Measurements from ENCODE around the gene DNER. TPM values are rescaled to one million over a fixed set of nuclear protein-coding genes. Genes with fewer than 3 reads are reported as not detected.

DNER gene
- total and polyA plus RNA-seq, 2 of the 13 experiments (the other 11 are each of a cell fraction or from before 2014, with no cell fraction given), result not detected

DNA sequence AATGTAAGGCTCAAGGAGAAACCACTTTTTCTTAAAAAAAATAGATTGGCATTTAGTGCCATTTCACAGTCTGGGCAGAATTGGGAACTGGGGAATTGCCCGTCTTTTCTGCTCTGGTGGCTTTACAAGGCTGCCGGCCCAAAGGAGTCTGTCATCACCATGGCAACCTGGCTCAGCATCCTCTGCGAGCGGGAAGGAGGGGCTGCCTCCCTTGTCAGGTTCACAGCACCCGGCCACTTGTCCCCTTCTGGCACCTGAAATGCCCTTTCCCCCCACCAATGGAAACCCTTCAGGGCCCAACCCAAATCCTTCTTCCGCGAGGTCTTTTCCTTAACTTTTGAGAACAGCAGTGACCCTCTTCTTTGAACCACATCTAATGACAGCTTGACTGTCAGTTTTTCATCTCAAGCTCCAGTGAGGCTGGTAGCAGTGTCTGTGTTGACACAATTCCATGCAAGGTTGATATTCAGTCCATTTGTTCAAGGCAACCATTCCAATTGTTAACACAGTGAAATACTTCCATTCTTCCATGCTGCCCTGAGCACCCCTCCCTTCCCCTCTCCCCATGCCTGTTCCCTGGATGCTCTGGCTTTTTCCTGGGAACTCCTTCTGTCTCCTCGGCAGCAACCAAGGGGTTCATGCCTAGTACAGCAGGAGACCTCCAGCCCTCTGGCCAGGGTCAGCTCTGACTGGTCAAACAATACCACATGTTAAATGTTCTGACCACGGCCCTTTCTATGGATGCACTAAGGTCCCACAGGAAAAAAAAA lies 79.6 kb downstream of the DNER start (continued):
- TF ChIP-seq, protein P1, sequence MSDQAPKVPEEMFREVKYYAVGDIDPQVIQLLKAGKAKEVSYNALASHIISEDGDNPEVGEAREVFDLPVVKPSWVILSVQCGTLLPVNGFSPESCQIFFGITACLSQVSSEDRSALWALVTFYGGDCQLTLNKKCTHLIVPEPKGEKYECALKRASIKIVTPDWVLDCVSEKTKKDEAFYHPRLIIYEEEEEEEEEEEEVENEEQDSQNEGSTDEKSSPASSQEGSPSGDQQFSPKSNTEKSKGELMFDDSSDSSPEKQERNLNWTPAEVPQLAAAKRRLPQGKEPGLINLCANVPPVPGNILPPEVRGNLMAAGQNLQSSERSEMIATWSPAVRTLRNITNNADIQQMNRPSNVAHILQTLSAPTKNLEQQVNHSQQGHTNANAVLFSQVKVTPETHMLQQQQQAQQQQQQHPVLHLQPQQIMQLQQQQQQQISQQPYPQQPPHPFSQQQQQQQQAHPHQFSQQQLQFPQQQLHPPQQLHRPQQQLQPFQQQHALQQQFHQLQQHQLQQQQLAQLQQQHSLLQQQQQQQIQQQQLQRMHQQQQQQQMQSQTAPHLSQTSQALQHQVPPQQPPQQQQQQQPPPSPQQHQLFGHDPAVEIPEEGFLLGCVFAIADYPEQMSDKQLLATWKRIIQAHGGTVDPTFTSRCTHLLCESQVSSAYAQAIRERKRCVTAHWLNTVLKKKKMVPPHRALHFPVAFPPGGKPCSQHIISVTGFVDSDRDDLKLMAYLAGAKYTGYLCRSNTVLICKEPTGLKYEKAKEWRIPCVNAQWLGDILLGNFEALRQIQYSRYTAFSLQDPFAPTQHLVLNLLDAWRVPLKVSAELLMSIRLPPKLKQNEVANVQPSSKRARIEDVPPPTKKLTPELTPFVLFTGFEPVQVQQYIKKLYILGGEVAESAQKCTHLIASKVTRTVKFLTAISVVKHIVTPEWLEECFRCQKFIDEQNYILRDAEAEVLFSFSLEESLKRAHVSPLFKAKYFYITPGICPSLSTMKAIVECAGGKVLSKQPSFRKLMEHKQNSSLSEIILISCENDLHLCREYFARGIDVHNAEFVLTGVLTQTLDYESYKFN (CRISPR knock-in tag; conservative IDR thresholded peaks at IDR 0.05), result no peak
- TF ChIP-seq, protein P2, sequence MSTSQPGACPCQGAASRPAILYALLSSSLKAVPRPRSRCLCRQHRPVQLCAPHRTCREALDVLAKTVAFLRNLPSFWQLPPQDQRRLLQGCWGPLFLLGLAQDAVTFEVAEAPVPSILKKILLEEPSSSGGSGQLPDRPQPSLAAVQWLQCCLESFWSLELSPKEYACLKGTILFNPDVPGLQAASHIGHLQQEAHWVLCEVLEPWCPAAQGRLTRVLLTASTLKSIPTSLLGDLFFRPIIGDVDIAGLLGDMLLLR (CRISPR knock-in tag; IDR thresholded peaks at IDR 0.05), result no peak
- TF ChIP-seq XRCC5 (optimal IDR thresholded peaks at IDR 0.05; ENCODE audit: low read length) (no peak), NCOA5 (CRISPR knock-in tag; IDR thresholded peaks at IDR 0.05) (no peak), ZFAT (CRISPR knock-in tag; conservative IDR thresholded peaks at IDR 0.05) (no peak), MAZ (IDR thresholded peaks at IDR 0.05; ENCODE audit: borderline replicate concordance, low read depth, low read length) (no peak), MAZ (CRISPR knock-in tag; IDR thresholded peaks at IDR 0.05; ENCODE audit: low read depth) (no peak), NFYC (CRISPR knock-in tag; IDR thresholded peaks at IDR 0.05) (no peak), GFI1 (CRISPR knock-in tag; IDR thresholded peaks at IDR 0.05; ENCODE audit: borderline replicate concordance) (no peak)
- TF ChIP-seq, protein P3, sequence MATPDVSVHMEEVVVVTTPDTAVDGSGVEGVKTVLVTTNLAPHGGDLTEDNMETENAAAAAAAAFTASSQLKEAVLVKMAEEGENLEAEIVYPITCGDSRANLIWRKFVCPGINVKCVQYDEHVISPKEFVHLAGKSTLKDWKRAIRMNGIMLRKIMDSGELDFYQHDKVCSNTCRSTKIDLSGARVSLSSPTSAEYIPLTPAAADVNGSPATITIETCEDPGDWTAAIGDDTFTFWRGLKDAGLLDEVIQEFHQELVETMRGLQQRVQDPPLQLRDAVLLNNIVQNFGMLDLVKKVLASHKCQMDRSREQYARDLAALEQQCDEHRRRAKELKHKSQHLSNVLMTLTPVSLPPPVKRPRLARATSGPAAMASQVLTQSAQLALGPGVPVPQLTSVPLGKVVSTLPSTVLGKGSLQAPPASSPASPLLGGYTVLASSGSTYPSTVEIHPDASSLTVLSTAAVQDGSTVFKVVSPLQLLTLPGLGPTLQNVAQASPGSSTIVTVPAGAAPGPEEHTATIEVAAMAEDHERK (CRISPR knock-in tag; IDR thresholded peaks at IDR 0.05; ENCODE audit: low read depth), result no peak
- TF ChIP-seq, protein P4, sequence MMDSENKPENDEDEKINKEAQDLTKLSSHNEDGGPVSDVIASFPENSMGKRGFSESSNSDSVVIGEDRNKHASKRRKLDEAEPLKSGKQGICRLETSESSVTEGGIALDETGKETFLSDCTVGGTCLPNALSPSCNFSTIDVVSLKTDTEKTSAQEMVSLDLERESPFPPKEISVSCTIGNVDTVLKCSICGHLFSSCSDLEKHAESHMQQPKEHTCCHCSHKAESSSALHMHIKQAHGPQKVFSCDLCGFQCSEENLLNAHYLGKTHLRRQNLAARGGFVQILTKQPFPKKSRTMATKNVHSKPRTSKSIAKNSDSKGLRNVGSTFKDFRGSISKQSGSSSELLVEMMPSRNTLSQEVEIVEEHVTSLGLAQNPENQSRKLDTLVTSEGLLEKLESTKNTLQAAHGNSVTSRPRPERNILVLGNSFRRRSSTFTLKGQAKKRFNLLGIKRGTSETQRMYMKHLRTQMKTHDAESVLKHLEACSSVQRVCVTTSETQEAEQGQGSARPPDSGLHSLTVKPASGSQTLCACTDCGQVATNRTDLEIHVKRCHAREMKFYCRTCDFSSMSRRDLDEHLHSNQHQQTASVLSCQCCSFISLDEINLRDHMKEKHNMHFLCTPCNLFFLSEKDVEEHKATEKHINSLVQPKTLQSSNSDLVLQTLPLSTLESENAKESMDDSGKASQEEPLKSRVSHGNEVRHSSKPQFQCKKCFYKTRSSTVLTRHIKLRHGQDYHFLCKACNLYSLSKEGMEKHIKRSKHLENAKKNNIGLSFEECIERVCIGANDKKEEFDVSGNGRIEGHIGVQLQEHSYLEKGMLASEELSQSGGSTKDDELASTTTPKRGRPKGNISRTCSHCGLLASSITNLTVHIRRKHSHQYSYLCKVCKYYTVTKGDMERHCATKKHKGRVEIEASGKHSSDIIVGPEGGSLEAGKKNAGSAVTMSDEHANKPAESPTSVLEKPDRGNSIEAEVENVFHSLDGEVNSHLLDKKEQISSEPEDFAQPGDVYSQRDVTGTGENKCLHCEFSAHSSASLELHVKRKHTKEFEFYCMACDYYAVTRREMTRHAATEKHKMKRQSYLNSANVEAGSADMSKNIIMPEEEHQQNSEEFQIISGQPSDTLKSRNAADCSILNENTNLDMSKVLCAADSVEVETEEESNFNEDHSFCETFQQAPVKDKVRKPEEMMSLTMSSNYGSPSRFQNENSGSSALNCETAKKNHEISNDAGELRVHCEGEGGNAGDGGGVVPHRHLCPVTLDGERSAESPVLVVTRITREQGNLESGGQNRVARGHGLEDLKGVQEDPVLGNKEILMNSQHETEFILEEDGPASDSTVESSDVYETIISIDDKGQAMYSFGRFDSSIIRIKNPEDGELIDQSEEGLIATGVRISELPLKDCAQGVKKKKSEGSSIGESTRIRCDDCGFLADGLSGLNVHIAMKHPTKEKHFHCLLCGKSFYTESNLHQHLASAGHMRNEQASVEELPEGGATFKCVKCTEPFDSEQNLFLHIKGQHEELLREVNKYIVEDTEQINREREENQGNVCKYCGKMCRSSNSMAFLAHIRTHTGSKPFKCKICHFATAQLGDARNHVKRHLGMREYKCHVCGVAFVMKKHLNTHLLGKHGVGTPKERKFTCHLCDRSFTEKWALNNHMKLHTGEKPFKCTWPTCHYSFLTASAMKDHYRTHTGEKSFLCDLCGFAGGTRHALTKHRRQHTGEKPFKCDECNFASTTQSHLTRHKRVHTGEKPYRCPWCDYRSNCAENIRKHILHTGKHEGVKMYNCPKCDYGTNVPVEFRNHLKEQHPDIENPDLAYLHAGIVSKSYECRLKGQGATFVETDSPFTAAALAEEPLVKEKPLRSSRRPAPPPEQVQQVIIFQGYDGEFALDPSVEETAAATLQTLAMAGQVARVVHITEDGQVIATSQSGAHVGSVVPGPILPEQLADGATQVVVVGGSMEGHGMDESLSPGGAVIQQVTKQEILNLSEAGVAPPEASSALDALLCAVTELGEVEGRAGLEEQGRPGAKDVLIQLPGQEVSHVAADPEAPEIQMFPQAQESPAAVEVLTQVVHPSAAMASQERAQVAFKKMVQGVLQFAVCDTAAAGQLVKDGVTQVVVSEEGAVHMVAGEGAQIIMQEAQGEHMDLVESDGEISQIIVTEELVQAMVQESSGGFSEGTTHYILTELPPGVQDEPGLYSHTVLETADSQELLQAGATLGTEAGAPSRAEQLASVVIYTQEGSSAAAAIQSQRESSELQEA (CRISPR knock-in tag; IDR thresholded peaks at IDR 0.05; ENCODE audit: not compliant biosample characterization), result no peak

Measured in HepG2 (cell line).